Activated CD8-positive, alpha-beta T cell treated with anti-CD3 and anti-CD28 coated beads for 36 hours (primary cell): Measurements from ENCODE around the gene CPSF7. TPM values are rescaled to one million over a fixed set of nuclear protein-coding genes. Genes with fewer than 3 reads are reported as not detected.
"Not testable (repeated sequence)": the region's sequence is repeated elsewhere in the genome, so short reads cannot be mapped to it uniquely, and the experiment has no call there.

Source experiments
- ATAC-seq: fragments of 200-7000 bp; cut with Tn5 transposase; one replicate; pipeline ENCODE4 v1.10.0; 2021; ENCODE audit warnings: mild to moderate bottlenecking, moderate library complexity
- CTCF ChIA-PET: fragments of 350-600 bp; sonication (Branson Sonifier 250); formaldehyde crosslinking; loops from one replicate; lab custom pipeline; 2021; ENCODE audit warnings: antibody characterized with exemption; lab: Charles Lee
- POLR2A ChIA-PET: fragments of 350-600 bp; sonication (Branson Sonifier 250); formaldehyde crosslinking; loops from one replicate; lab custom pipeline; 2021; ENCODE audit warnings: antibody characterized with exemption; lab: Charles Lee
- DNase-seq: peaks from one replicate; pipeline ENCODE4 v3.0.0-alpha.2; 2020
- H3K27ac Mint-ChIP-seq: one replicate; pipeline ENCODE4 v1.8.0; 2021; ENCODE audit warnings: mild to moderate bottlenecking, mixed read lengths
- H3K27me3 Mint-ChIP-seq: one replicate; pipeline ENCODE4 v1.8.0; 2021; ENCODE audit warnings: mixed read lengths
- H3K36me3 Mint-ChIP-seq: one replicate; pipeline ENCODE4 v1.8.0; 2021; ENCODE audit warnings: low read depth, mixed read lengths
- H3K4me1 Mint-ChIP-seq: one replicate; pipeline ENCODE4 v1.8.0; 2021; ENCODE audit warnings: low read depth, mixed read lengths
- H3K4me3 Mint-ChIP-seq: one replicate; pipeline ENCODE4 v1.8.0; 2021; ENCODE audit warnings: mild to moderate bottlenecking, moderate library complexity, mixed read lengths
- H3K9me3 Mint-ChIP-seq: one replicate; pipeline ENCODE4 v1.8.0; 2021; ENCODE audit warnings: mixed read lengths
- CTCF ChIP-seq: fragments of 200-600 bp; IDR thresholded peaks from one replicate; pipeline ENCODE4 v1.8.0; 2022; ENCODE audit warnings: antibody characterized with exemption, mild to moderate bottlenecking
- intact Hi-C: fragments of 100-400 bp; cut with micrococcal nuclease; formaldehyde crosslinking; loops from one replicate; pipeline ENCODE4 v1.10.0; 2022
- total RNA-seq, 2 experiments: library from RNA; stranded (reverse); gene quantifications; one replicate each; pipeline ENCODE4 v1.2.3, GENCODE V29; 2021

Gene CPSF7
- total RNA-seq, 2 experiments from 2014 or later, result 98.5 to 105 TPM

- intact Hi-C loops, result no loop called here
- no peak for DNase-seq
- Mint-ChIP-seq H3K4me1 (peaks cover 27% of the 10 kb centered on the region), H3K9me3 (no peaks in the 10 kb centered on the region), H3K27ac (no peak overlapping the region), H3K27me3 (no peaks in the 10 kb centered on the region), H3K36me3 (peaks cover 7% of the 10 kb centered on the region), H3K4me3 (no peak overlapping the region)
- ChIA-PET CTCF (interaction anchor here (1.2 to 5.7 kb wide), 3 partner anchors 45 to 142 kb away, joined by 3 to 101 read pairs (median 7); partner anchors contain the start of gene TKFC), POLR2A (interaction anchor here (0.7 to 4.5 kb wide), 6 partner anchors 9 to 76 kb away, joined by 3 to 27 read pairs (median 4); partner anchors contain the start of genes CPSF7 and SDHAF2)
- no peak for ATAC-seq
- no peak for TF ChIP-seq CTCF
Measured at GRCh38 chr11:61390161-61390560, 39.6 kb downstream of the CPSF7 start.

GRCh38 chr11:61384271-61385242 lies 45.2 kb downstream of the CPSF7 start:
- no peak for ATAC-seq
- no peaks in the 10 kb centered on the region for H3K36me3 Mint-ChIP-seq
- ChIA-PET CTCF (interaction anchor here (1.0 to 8.0 kb wide), 26 partner anchors 8 to 553 kb away, joined by 3 to 313 read pairs (median 12); partner anchors contain the start of genes CPSF7, CYB561A3, DDB1 and SDHAF2), POLR2A (interaction anchor here (0.6 to 2.7 kb wide), 7 partner anchors 9 to 51 kb away, joined by 3 to 16 read pairs (median 5); partner anchors contain the start of genes CYB561A3, DDB1, TKFC and TMEM138)
- intact Hi-C loops, result loop anchor here (1.0 to 10.0 kb wide), 2 partner anchors 48 to 130 kb away; no protein-coding TSS in a partner anchor
- peaks cover 4% of the 10 kb centered on the region for H3K4me1 Mint-ChIP-seq
- no peaks in the 10 kb centered on the region for H3K27me3 Mint-ChIP-seq
- no peaks in the 10 kb centered on the region for H3K9me3 Mint-ChIP-seq
- H3K27ac Mint-ChIP-seq, result no peak overlapping the region
- no peak for TF ChIP-seq CTCF
- DNase-seq, result no peak
- no peak overlapping the region for H3K4me3 Mint-ChIP-seq

- ATAC-seq, H3K4me1 Mint-ChIP-seq, H3K27ac Mint-ChIP-seq, H3K36me3 Mint-ChIP-seq, H3K27me3 Mint-ChIP-seq, H3K9me3 Mint-ChIP-seq, DNase-seq, H3K4me3 Mint-ChIP-seq: not testable (repeated sequence)
- POLR2A ChIA-PET, result interaction anchor here (1.0 to 2.7 kb wide), 3 partner anchors 10 to 22 kb away, joined by 3 to 16 read pairs (median 4); partner anchors contain the start of genes CYB561A3 and TMEM138
- CTCF ChIA-PET, result interaction anchor here (1.5 to 8.0 kb wide), 9 partner anchors 10 to 129 kb away, joined by 3 to 313 read pairs (median 24); partner anchors contain the start of genes CYB561A3, DDB1, TKFC and TMEM138
- intact Hi-C loops, result loop anchor here (10.0 kb wide), 1 partner anchor 129 kb away; no protein-coding TSS in a partner anchor
Measured at GRCh38 chr11:61383859-61384258, 45.9 kb downstream of the CPSF7 start.

GRCh38 chr11:61380884-61381283 lies 48.9 kb downstream of the CPSF7 start:
- ATAC-seq, result no peak
- no peak overlapping the region for H3K4me3 Mint-ChIP-seq
- H3K4me1 Mint-ChIP-seq, result peaks cover 4% of the 10 kb centered on the region
- peaks cover 6% of the 10 kb centered on the region for H3K36me3 Mint-ChIP-seq
- no peaks in the 10 kb centered on the region for H3K27me3 Mint-ChIP-seq
- H3K9me3 Mint-ChIP-seq, result no peaks in the 10 kb centered on the region
- TF ChIP-seq CTCF, result no peak
- DNase-seq, result no peak
- ChIA-PET POLR2A (interaction anchor here (1.1 kb wide), 1 partner anchor 11 kb away, joined by 3 read pairs; no protein-coding TSS in a partner anchor), CTCF (interaction anchor here (1.3 to 8.0 kb wide), 3 partner anchors 12 to 44 kb away, joined by 3 to 313 read pairs (median 3); partner anchors contain the start of genes DDB1, TKFC and TMEM216)
- intact Hi-C loops, result loop anchor here (10.0 kb wide), 1 partner anchor 126 kb away; no protein-coding TSS in a partner anchor
- no peak overlapping the region for H3K27ac Mint-ChIP-seq

- TF ChIP-seq CTCF, result no peak
- no peak for ATAC-seq
Measured at GRCh38 chr11:61378713-61379313, 51.0 kb downstream of the CPSF7 start.

More at GRCh38 chr11:61378713-61379313, 51.0 kb downstream of the CPSF7 start:
- H3K27ac Mint-ChIP-seq, result no peak overlapping the region
- H3K4me3 Mint-ChIP-seq, result no peak overlapping the region
- intact Hi-C loops, result no loop called here
- DNase-seq, result no peak
- ChIA-PET POLR2A (interaction anchor here (0.9 to 1.4 kb wide), 2 partner anchors 14 to 31 kb away, joined by 3 read pairs; partner anchors contain the start of gene TMEM216), CTCF (interaction anchor here (0.9 to 1.2 kb wide), 3 partner anchors 10 to 125 kb away, joined by 3 to 9 read pairs (median 4); no protein-coding TSS in a partner anchor)
- H3K27me3 Mint-ChIP-seq, result no peaks in the 10 kb centered on the region
- H3K4me1 Mint-ChIP-seq, result no peaks in the 10 kb centered on the region
- peaks cover 2% of the 10 kb centered on the region for H3K9me3 Mint-ChIP-seq
- peaks cover 16% of the 10 kb centered on the region for H3K36me3 Mint-ChIP-seq
